Measurements from ENCODE around the gene CORO6. TPM values are rescaled to one million over a fixed set of nuclear protein-coding genes. Genes with fewer than 3 reads are reported as not detected.

Gene CORO6
- total RNA-seq, 2 donors from 2014 or later, result 2.1 to 10.2 TPM

GRCh38 chr17:29570521-29570920 lies 52.2 kb downstream of the CORO6 start:
- Mint-ChIP-seq H3K9me3 (no peaks in the 10 kb centered on the region), H3K27me3 (no peaks in the 10 kb centered on the region), H3K36me3 (no peaks in the 10 kb centered on the region), H3K4me1 (ENCODE audit: low read depth in 2 of 2) (peaks cover 19 to 23% of the 10 kb centered on the region in 2 donors), H3K27ac (peak overlapping the region in 1 of 2 donors; percentile 54), H3K4me3 (peak overlapping the region; percentile 68)
- DNase-seq (ENCODE audit: low spot score) (peak; percentile 53), ATAC-seq (no peak)

- ATAC-seq (no peak), DNase-seq (ENCODE audit: low spot score) (peak; percentile 58)
- H3K27me3 Mint-ChIP-seq, result no peaks in the 10 kb centered on the region
- no peaks in the 10 kb centered on the region for H3K9me3 Mint-ChIP-seq
- H3K4me3 Mint-ChIP-seq, result peak overlapping the region; percentile 99
- peaks cover 23 to 24% of the 10 kb centered on the region in 2 donors for H3K4me1 Mint-ChIP-seq (ENCODE audit: low read depth in 2 of 2)
- peak overlapping the region; percentile 75 to 92 for H3K27ac Mint-ChIP-seq
- H3K36me3 Mint-ChIP-seq, result no peaks in the 10 kb centered on the region
These were observed 53.3 kb downstream of the CORO6 start for GRCh38 chr17:29569245-29569950.

- H3K36me3 Mint-ChIP-seq, result no peaks in the 10 kb centered on the region
- peak within 1 kb of the TSS; percentile 90 to 92 for H3K27ac Mint-ChIP-seq
- peak; percentile 78 for ATAC-seq
- no peaks in the 10 kb centered on the region for H3K27me3 Mint-ChIP-seq
- H3K4me1 Mint-ChIP-seq (ENCODE audit: low read depth in 2 of 2), result peaks cover 28 to 30% of the 10 kb centered on the region in 2 donors
- H3K9me3 Mint-ChIP-seq, result no peaks in the 10 kb centered on the region
- peak within 1 kb of the TSS; percentile 99 for H3K4me3 Mint-ChIP-seq
- DNase-seq (ENCODE audit: low spot score), result peak; percentile 88
These were observed 54.1 kb downstream of the CORO6 start, which contains the start of gene TP53I13 for GRCh38 chr17:29568331-29569244. TP53I13 (plus strand) TSS chr17:29568701; CDS start chr17:29568759, 58 bp downstream.

DNA sequence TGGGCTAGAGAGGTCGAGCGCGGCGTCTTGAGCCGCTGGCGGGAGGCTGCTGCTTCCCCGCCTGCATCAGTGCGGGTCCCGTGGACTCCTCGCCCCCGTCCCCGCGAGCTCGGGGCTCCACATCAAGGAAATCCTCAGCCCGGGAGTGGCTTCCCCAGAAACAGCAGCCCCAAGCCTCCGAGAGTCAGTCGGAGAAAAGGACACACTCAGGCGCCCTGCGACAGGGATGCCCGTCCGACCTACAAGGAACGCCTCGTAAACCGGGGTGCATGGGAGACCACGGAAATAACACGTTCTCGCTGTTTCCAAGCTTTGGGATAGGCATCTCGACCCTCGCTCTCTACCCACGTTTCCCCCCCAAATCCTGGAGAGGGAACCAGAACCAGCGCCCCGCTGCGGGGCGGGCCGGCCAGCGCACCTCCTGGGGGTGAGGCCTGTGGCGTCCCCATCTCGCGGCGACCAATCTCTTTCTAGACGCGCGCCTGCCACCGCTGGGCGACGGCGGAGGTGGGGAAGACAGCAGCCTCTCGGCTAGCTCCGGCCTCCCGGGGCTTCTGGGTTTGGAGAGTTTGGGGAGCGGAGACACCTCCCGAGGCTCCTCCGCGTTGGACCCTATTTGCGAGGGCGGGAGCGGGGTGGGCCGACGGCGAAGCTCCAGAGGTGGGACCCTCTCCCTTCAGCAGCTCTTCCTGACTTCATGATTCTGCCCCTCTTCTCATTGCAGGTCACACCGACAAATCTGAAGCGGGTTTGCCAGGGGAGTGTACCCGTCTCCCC lies 55.0 kb downstream of the CORO6 start:
- no peaks in the 10 kb centered on the region for H3K27me3 Mint-ChIP-seq
- H3K4me1 Mint-ChIP-seq (ENCODE audit: low read depth in 2 of 2), result peaks cover 31 to 32% of the 10 kb centered on the region in 2 donors
- ATAC-seq, result peak; percentile 69 to 70
- H3K9me3 Mint-ChIP-seq, result no peaks in the 10 kb centered on the region
- H3K27ac Mint-ChIP-seq, result peak overlapping the region; percentile 90 to 92
- DNase-seq (ENCODE audit: low spot score), result peak; percentile 80
- H3K4me3 Mint-ChIP-seq, result peak overlapping the region; percentile 99
- H3K36me3 Mint-ChIP-seq, result no peaks in the 10 kb centered on the region

DNA sequence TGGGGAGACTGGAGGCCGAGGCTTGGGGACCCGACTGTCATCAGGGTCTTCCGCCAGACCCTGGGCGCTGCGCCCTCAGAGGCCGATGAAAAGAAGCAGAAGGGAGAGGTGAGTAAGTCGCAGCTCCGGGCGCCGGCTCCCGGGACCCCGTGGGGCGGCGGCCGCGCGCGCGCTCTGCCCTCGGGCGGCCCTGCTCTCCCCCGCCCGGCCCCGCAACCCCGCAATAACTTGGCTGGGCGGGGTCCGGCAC lies 55.5 kb downstream of the CORO6 start:
- Mint-ChIP-seq H3K27ac (peak overlapping the region in 1 of 2 donors; percentile 92), H3K36me3 (no peaks in the 10 kb centered on the region), H3K9me3 (no peaks in the 10 kb centered on the region), H3K4me1 (ENCODE audit: low read depth in 2 of 2) (peaks cover 36 to 37% of the 10 kb centered on the region in 2 donors), H3K27me3 (no peaks in the 10 kb centered on the region), H3K4me3 (peak overlapping the region; percentile 99)
- DNase-seq (ENCODE audit: low spot score), result peak; percentile 57
- ATAC-seq, result peak; percentile 8 to 14

GRCh38 chr17:29566473-29567303 lies 56.0 kb downstream of the CORO6 start, which contains the start of gene ABHD15:
ABHD15 (minus strand) TSS chr17:29567037; CDS start chr17:29566966, 71 bp downstream.
- Mint-ChIP-seq H3K4me3 (peak within 1 kb of the TSS; percentile 99), H3K27ac (peak within 1 kb of the TSS; percentile 90 to 92), H3K9me3 (no peaks in the 10 kb centered on the region), H3K36me3 (no peaks in the 10 kb centered on the region), H3K27me3 (no peaks in the 10 kb centered on the region), H3K4me1 (ENCODE audit: low read depth in 2 of 2) (peaks cover 41 to 42% of the 10 kb centered on the region in 2 donors)
- DNase-seq (ENCODE audit: low spot score), result peak; percentile 83
- ATAC-seq, result peak; percentile 59 to 78

DNA sequence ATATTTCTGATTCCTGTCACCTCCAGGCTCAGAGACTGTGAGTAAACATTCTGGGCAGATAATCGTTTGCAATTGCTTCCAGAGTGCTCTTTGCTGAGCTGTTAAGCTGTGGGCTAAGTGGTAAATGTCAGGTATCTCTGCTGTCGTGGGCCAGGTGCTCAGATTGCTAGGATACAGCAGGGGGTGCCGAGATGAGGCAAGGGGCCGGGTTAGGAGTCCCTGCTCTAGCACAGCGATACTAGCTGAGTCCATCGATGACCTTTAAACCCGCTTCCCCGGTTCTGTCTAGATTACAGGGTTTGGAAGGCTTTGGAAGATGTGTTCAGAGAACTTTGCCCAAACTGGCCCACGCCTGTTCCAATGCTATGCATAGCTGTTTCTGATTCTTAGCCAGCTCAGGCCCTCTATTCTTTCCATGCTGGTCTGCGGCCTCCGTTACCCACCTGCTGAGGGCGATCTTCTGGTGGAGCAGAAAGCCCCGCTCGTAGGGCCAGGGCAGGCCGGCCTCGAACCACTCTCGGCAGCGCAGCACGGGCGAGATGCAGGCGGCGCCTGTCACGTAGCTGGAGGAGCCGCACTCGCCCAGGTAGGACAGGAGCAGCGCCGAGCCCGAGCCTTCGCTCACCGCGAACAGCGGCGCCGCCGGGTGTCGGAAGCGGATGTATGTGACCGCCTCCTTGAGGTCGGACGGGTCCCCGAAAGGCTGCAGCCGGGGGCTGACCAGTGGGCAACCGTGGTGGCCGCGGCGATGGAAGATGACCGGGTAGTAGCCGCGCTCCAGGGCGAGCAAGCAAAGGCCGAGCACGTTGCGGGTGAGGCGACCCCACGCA lies 56.9 kb downstream of the CORO6 start:
- H3K27me3 Mint-ChIP-seq, result no peaks in the 10 kb centered on the region
- peak overlapping the region; percentile 99 for H3K4me3 Mint-ChIP-seq
- DNase-seq (ENCODE audit: low spot score), result peak; percentile 65
- peak overlapping the region; percentile 86 to 87 for H3K27ac Mint-ChIP-seq
- peaks cover 40 to 44% of the 10 kb centered on the region in 2 donors for H3K4me1 Mint-ChIP-seq (ENCODE audit: low read depth in 2 of 2)
- no peaks in the 10 kb centered on the region for H3K9me3 Mint-ChIP-seq
- no peaks in the 10 kb centered on the region for H3K36me3 Mint-ChIP-seq
- peak; percentile 22 to 37 for ATAC-seq

Other genes starting within 250 kb of the CORO6 start
- 10 to 100 TPM; 64.0 to 81.6 TPM for gene TAOK1, start 232.5 kb downstream of the CORO6 start, total RNA-seq
- 10 to 100 TPM; 12.6 to 20.3 TPM for gene ABHD15, start 55.9 kb downstream of the CORO6 start, total RNA-seq
- 10 to 100 TPM; 61.6 to 95.5 TPM for gene TP53I13, start 54.2 kb downstream of the CORO6 start, total RNA-seq
- 100 to 1,000 TPM in 1 of 2 donors, 10 to 100 TPM in 1; 40.8 to 111 TPM for gene GIT1, start 33.3 kb downstream of the CORO6 start, total RNA-seq
- gene ANKRD13B, start 29.8 kb downstream of the CORO6 start, total RNA-seq, result 10 to 100 TPM in 1 of 2 donors, 1 to 10 TPM in 1; 4.4 to 32.5 TPM

All from natural killer cell treated with Interleukin-12 subunit alpha and Interleukin-12 subunit beta and Interleukin-15 and Interleukin-18, amount 100 ng/mL, for 72 hours (primary cell).